Measurements from ENCODE around the gene APOBEC3C.
A peak's percentile ranks its signal among the peaks of the same experiment; 100 is the strongest.
"Not testable (repeated sequence)": the region's sequence is repeated elsewhere in the genome, so short reads cannot be mapped to it uniquely, and the experiment has no call there.

APOBEC3C gene

DNA sequence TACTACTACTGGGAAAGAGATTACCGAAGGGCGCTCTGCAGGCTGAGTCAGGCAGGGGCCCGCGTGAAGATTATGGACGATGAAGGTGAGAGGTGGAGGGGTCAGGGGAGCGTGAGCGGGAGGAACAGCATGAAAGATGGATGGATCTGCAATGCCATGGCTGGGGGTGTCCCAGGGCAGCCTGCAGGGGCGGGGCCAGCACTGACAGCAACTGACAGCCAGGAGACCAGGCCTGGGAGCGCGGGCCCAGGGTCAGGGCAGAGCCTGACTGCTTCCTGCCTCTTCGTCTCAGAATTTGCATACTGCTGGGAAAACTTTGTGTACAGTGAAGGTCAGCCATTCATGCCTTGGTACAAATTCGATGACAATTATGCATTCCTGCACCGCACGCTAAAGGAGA, 31.1 kb downstream of the APOBEC3C start:
- H3K9ac ChIP-seq (ENCODE audit: low read depth, low read length); H3K36me3 ChIP-seq (ENCODE audit: insufficient read depth, low read length); H3K9me3 ChIP-seq (ENCODE audit: control insufficient read depth, insufficient read depth, low read length): not testable (repeated sequence)
- peaks cover 28% of the 10 kb centered on the region for H3K4me1 ChIP-seq (ENCODE audit: insufficient read depth, low read length)

DNA sequence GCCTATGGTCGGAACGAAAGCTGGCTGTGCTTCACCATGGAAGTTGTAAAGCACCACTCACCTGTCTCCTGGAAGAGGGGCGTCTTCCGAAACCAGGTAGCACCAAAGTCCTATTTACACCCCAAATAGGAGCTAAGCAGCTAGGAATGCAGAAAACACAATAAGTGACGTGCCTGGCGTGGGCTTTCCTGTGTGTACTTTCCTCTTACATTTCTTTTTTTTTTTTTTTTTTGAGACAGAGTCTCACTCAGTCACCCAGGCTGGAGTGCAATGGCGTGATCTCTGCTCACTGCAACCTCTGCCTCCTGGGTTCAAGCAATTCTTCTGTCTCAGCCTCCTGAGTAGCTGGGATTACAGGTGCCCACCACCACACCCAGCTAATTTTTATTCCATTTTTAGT, 35.4 kb downstream of the APOBEC3C start:
- not testable (repeated sequence) for H3K9ac ChIP-seq (ENCODE audit: low read depth, low read length); H3K9me3 ChIP-seq (ENCODE audit: control insufficient read depth, insufficient read depth, low read length); H3K36me3 ChIP-seq (ENCODE audit: insufficient read depth, low read length)
- H3K4me1 ChIP-seq (ENCODE audit: insufficient read depth, low read length) = peaks cover 32% of the 10 kb centered on the region

DNA sequence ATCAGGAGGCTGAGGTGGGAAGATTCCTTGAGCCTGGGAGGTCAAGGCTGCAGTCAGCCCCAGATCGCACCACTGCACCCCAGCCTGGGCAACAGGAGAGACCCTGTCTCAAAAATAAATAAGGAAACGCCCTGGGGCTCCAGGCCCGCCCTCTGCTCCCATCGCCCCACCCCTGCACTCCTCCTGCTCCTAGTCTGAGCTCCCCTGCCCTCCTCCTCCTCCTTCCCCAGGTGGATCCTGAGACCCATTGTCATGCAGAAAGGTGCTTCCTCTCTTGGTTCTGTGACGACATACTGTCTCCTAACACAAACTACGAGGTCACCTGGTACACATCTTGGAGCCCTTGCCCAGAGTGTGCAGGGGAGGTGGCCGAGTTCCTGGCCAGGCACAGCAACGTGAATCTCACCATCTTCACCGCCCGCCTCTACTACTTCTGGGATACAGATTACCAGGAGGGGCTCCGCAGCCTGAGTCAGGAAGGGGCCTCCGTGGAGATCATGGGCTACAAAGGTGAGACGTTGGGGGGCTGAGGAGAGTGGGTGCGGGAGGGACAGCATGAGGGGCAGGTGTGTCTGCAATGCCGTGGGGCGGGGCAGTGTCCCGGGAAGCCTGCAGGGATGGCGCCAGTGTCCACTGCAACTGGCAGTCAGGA, 37.9 kb downstream of the APOBEC3C start:
- H3K4me1 ChIP-seq (ENCODE audit: insufficient read depth, low read length) = peaks cover 25% of the 10 kb centered on the region
- H3K9me3 ChIP-seq (ENCODE audit: control insufficient read depth, insufficient read depth, low read length); H3K36me3 ChIP-seq (ENCODE audit: insufficient read depth, low read length): not testable (repeated sequence)
- H3K9ac ChIP-seq (ENCODE audit: low read depth, low read length) = peak overlapping the region; percentile 21; the same call in 1 of the 2 replicates

DNA sequence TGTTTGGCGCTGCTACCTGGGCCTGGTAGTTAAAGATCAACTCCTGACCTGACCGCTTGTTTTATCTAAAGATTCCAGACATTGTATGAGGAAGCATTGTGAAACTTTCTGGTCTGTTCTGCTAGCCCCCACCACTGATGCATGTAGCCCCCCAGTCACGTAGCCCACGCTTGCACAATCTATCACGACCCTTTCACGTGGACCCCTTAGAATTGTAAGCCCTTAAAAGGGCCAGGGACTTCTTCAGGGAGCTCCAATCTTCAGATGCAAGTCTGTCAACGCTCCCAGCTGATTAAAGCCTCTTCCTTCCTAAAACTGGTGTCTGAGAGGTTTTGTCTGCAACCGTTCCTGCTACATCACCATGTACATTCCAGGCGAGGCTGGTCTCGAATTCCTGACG, 41.6 kb downstream of the APOBEC3C start:
- H3K36me3 ChIP-seq (ENCODE audit: insufficient read depth, low read length) = no peaks in the 10 kb centered on the region
- no peak overlapping the region for H3K9ac ChIP-seq (ENCODE audit: low read depth, low read length)
- H3K9me3 ChIP-seq (ENCODE audit: control insufficient read depth, insufficient read depth, low read length) = peaks cover 5% of the 10 kb centered on the region
- peaks cover 10% of the 10 kb centered on the region; the same call in 1 of the 2 replicates for H3K4me1 ChIP-seq (ENCODE audit: insufficient read depth, low read length)

DNA sequence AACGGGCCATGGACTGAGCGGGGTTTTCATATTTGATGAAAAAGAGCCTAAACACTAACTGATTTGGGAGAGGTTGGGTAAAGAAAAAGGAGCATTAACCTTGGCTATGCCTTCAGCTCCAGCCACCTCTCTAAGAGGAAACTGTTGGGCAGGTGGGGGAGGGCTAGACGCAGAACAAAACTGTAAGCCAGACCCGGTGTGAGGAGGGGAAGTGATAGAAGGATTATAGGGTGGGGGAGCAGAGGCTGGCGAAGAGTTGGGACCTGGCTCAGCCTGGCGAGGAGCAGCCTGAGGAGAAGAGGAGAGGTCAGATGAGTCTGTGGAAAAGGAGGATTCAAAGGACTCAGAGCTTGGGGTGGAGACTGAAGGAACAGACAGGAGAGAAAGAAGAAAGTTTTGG, 47.2 kb downstream of the APOBEC3C start:
- not testable (repeated sequence) for H3K9ac ChIP-seq (ENCODE audit: low read depth, low read length); H3K4me1 ChIP-seq (ENCODE audit: insufficient read depth, low read length); H3K9me3 ChIP-seq (ENCODE audit: control insufficient read depth, insufficient read depth, low read length)

DNA sequence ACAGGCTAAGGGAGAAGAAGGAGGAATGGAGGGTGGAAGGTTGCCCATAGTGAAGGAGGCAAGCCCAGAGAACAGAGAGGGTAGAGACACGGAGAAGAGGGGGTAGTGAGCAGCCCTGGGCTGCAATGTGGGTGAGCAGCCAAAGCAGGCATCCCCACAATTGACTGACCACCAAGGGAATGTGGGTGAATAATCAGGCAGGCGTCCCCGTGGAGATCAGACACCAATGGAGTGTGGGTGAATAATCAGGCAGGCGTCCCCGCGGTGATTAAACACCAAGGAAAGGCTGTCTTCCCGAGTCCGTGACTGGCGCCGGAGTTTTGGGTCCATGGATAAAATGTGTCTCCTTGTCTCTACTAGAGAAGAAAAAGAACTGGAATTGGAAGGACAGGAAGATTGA, 47.9 kb downstream of the APOBEC3C start:
- H3K9ac ChIP-seq (ENCODE audit: low read depth, low read length); H3K4me1 ChIP-seq (ENCODE audit: insufficient read depth, low read length); H3K9me3 ChIP-seq (ENCODE audit: control insufficient read depth, insufficient read depth, low read length); H3K36me3 ChIP-seq (ENCODE audit: insufficient read depth, low read length): not testable (repeated sequence)

More for the DNA sequence above, 47.2 kb downstream of the APOBEC3C start:
- H3K36me3 ChIP-seq (ENCODE audit: insufficient read depth, low read length) = not testable (repeated sequence)

DNA sequence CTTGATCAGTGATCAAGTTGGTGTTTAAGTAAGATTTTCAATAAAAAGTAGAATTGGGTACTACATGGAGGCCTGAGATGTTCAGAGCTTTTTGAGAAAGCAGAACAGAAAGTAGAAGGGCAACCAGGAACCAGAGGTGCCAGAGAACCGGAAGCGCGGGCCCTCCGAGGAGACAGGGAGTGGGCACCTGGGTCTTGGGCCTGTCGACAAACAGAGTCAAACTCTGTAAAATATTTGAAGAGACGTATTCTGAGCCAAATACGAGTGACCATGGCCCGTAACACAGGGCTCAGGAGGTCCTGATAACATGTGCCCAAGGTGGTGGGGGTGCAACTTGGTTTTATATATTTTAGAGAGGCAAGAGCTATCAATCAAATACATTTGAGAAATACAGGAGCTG, 49.8 kb downstream of the APOBEC3C start:
- not testable (repeated sequence) for H3K9ac ChIP-seq (ENCODE audit: low read depth, low read length); H3K9me3 ChIP-seq (ENCODE audit: control insufficient read depth, insufficient read depth, low read length); H3K36me3 ChIP-seq (ENCODE audit: insufficient read depth, low read length); H3K4me1 ChIP-seq (ENCODE audit: insufficient read depth, low read length)

DNA sequence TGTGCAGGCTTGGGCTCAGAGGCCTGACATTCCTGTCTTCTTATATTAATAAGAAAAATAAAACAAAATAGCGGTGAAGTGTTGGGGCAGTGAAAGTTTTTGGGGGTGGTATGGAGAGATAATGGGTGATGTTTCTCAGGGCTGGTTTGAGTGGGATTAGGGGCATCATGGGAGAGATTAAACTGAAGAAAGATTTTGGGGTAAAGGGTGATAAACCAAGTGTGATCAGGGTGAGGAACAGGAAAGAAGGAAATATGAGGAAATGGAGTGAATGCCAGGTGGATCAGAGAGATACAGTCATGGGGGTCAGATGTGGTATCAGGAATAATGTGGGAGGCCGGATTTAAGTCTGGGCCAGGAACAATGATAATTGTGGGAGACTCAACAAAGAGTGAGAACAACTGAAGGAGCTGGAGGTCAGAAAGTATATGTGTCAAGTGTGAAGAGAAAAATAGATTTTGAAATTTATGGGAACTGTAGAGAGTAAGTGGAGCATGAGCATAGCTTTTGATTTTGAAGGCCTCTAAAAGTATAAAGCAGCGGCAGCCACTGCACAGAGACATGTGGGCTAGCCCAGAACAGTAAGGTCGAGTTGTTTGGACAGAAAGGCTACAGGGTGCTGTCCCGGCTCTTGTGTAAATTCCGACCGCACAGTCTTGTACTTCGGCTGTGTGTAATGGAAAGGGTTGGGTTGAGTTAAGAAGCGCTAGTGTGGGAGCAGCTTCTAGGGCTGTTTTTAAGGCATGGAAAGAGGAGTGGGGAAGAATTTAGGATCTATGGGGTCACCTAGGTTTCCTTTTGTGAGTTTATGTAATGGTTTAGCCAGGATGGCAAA, 52.6 kb downstream of the APOBEC3C start:
- not testable (repeated sequence) for H3K36me3 ChIP-seq (ENCODE audit: insufficient read depth, low read length); H3K4me1 ChIP-seq (ENCODE audit: insufficient read depth, low read length); H3K9me3 ChIP-seq (ENCODE audit: control insufficient read depth, insufficient read depth, low read length); H3K9ac ChIP-seq (ENCODE audit: low read depth, low read length)

DNA sequence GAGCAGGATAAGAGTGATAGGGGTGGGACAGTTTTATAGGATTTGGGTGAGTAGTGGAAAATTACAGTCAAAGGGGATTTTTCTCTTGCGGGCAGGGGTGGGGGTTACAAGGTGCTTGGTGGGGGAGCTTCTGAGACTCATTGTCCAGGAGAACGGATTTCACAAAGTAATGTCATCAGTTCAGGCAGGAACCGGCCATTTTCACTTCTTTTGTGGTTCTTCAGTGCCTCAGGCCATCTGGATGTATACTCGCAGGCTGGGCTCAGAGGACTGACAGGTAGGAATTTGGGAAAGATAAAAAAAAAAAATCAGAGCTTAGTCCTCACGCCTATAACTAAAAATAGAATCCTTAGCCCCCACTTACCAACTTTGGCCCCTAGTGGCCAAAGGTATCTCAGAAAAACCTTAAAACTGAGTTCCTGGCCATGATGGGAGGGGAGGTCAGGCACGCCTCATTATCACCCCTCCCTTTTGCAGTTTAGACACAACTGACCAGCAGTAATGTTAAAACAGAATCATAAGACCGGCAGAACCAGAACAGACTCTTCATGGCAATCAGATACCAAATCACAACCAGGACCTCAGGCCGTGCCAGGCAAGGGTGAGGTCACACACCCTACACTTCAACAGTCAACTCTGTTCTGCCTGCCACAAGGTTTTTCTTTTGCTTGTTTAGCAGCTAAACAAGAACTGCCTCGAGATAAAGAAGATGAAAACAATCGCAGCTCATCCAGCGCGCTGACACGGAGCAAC, 54.2 kb downstream of the APOBEC3C start:
- Histone ChIP-seq H3K4me1 (ENCODE audit: insufficient read depth, low read length) (peaks cover 9% of the 10 kb centered on the region; the same call in 1 of the 2 replicates), H3K36me3 (ENCODE audit: insufficient read depth, low read length) (no peaks in the 10 kb centered on the region), H3K9ac (ENCODE audit: low read depth, low read length) (no peak overlapping the region), H3K9me3 (ENCODE audit: control insufficient read depth, insufficient read depth, low read length) (no peaks in the 10 kb centered on the region)
